Ishikawa (cell line): ENCODE results near the gene RTN1.

Experiments used
- CEBPB ChIP-seq: IDR thresholded peaks from 2 replicates; pipeline ENCODE4 v1.6.1; 2012
- CREB1 ChIP-seq: IDR thresholded peaks from 2 replicates; pipeline ENCODE4 v1.6.1; 2012; ENCODE audit warnings: low read depth
- EGR1 ChIP-seq: IDR thresholded peaks from 2 replicates; pipeline ENCODE4 v1.6.1; 2012
- EP300 ChIP-seq: IDR thresholded peaks from 2 replicates; pipeline ENCODE4 v1.6.1; 2012; ENCODE audit warnings: borderline replicate concordance
- FOXM1 ChIP-seq: IDR thresholded peaks from 2 replicates; pipeline ENCODE4 v1.6.1; 2012; ENCODE audit warnings: low read depth, borderline replicate concordance
- MAX ChIP-seq: IDR thresholded peaks from 2 replicates; pipeline ENCODE4 v1.6.1; 2012
- NFIC ChIP-seq: IDR thresholded peaks from 2 replicates; pipeline ENCODE4 v1.6.1; 2012
- RAD21 ChIP-seq: IDR thresholded peaks from 2 replicates; pipeline ENCODE4 v1.6.1; 2012; ENCODE audit warnings: low read depth
- REST ChIP-seq: IDR thresholded peaks from 2 replicates; pipeline ENCODE4 v1.6.1; 2012; ENCODE audit warnings: low read depth, mild to moderate bottlenecking
- TAF1 ChIP-seq: IDR thresholded peaks from 2 replicates; pipeline ENCODE4 v1.6.1; 2012; ENCODE audit warnings: low read depth, mild to moderate bottlenecking
- TCF12 ChIP-seq: IDR thresholded peaks from 2 replicates; pipeline ENCODE4 v1.6.1; 2012; ENCODE audit warnings: low read depth
- TEAD4 ChIP-seq: IDR thresholded peaks from 2 replicates; pipeline ENCODE4 v1.6.1; 2012
- YY1 ChIP-seq: IDR thresholded peaks from 2 replicates; pipeline ENCODE4 v1.6.1; 2012; ENCODE audit warnings: low read depth
- ZBTB7A ChIP-seq: IDR thresholded peaks from 2 replicates; pipeline ENCODE4 v1.6.1; 2012; ENCODE audit warnings: low read depth
- TF ChIP-seq, protein P1 (sequence below): IDR thresholded peaks from 2 replicates; pipeline ENCODE4 v1.6.1; 2012

RTN1 gene

DNA sequence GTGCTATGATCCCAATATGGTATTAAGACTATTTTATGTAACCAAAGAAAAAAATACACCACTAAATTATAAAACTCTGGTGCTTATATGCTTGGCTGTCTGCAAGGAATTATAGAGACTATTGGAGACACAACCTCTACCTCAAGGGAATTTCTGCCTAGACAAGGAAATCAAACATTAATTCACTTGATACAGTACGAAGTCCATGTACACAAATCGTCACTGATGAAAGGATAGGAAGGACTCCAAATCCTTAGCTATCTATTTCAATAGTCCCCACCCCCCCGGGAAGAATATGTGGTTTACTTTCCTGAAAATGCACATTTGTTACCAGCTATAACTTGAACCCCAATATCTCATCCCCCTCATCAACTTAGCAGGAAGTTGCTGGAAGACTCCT, 21.9 kb downstream of the RTN1 start:
- TF ChIP-seq CREB1 (no peak), CEBPB (no peak), TEAD4 (no peak), NFIC (no peak), FOXM1 (no peak), RAD21 (no peak)
- TF ChIP-seq, protein P1, sequence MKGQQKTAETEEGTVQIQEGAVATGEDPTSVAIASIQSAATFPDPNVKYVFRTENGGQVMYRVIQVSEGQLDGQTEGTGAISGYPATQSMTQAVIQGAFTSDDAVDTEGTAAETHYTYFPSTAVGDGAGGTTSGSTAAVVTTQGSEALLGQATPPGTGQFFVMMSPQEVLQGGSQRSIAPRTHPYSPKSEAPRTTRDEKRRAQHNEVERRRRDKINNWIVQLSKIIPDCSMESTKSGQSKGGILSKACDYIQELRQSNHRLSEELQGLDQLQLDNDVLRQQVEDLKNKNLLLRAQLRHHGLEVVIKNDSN, result no peak

GRCh38 chr14:59847711-59848110, 22.9 kb downstream of the RTN1 start:
- TF ChIP-seq CEBPB (no peak), TEAD4 (no peak), CREB1 (no peak), TCF12 (no peak), RAD21 (no peak), MAX (no peak), ZBTB7A (no peak), EP300 (no peak), YY1 (no peak), FOXM1 (no peak), NFIC (no peak), EGR1 (no peak), REST (no peak), TAF1 (no peak)
- TF ChIP-seq, protein P1, result no peak

GRCh38 chr14:59846595-59846994, 24.0 kb downstream of the RTN1 start:
- TF ChIP-seq MAX, result no peak
- TF ChIP-seq NFIC, result no peak
- no peak for TF ChIP-seq FOXM1
- no peak for TF ChIP-seq CREB1
- no peak for TF ChIP-seq TEAD4
- TF ChIP-seq RAD21, result no peak
- TF ChIP-seq EGR1, result no peak
- TF ChIP-seq REST, result no peak
- TF ChIP-seq, protein P1, result no peak
- no peak for TF ChIP-seq CEBPB
- TF ChIP-seq TAF1, result no peak
- no peak for TF ChIP-seq TCF12

DNA sequence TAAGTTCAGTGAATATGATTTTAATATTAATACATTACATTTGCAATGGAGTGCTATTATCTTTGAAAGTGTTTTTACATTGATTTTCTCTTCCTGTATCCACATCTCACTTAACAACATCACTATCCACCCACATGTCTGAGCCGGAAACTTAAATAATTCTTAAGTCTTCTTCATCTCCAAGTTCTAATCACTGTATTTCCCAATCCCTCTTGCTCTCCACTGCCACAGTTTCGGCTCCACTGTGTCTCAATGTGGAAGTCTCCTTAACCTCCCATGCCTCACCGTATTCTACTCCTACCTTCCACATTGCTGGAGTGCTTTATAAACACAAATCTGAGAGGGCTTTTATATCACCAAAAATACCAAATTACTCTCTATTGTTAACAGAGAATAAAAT, 25.3 kb downstream of the RTN1 start:
- TF ChIP-seq CREB1, result no peak
- TF ChIP-seq TCF12, result no peak
- TF ChIP-seq TAF1, result no peak
- TF ChIP-seq CEBPB, result no peak
- no peak for TF ChIP-seq RAD21
- TF ChIP-seq TEAD4, result no peak
- no peak for TF ChIP-seq FOXM1
- TF ChIP-seq MAX, result no peak
- no peak for TF ChIP-seq ZBTB7A
- no peak for TF ChIP-seq REST
